GM23338 (cell line): ENCODE results near the gene FBXW8.

Source experiments
- CREB1 ChIP-seq: fragments of 250-450 bp; sonication (Bioruptor Pico); IDR thresholded peaks from 2 replicates; pipeline ENCODE4 v1.5.0; 2020; ENCODE audit warnings: low read depth, mild to moderate bottlenecking, moderate library complexity
- CTCF ChIP-seq, 2 experiments: fragments of 200-600 bp in 1 of 2; sonication (generic) in 1 of 2; conservative IDR thresholded peaks; 2 replicates each; pipeline versions ENCODE4 v1.5.1 to v1.6.1; 2016 to 2017; ENCODE audit warnings: antibody characterized with exemption in 2 of 2, low read depth in 2 of 2, mild to moderate bottlenecking in 2 of 2, moderate library complexity in 1 of 2
- ETS1 ChIP-seq: IDR thresholded peaks from 2 replicates; pipeline ENCODE4 v1.6.1; 2016; ENCODE audit warnings: antibody characterized with exemption
- EZH2 ChIP-seq: fragments of 200-600 bp; sonication (generic); IDR thresholded peaks from one replicate; pipeline ENCODE4 v1.8.0; 2017; ENCODE audit warnings: antibody characterized with exemption, mild to moderate bottlenecking, low read depth; ENCODE audit not compliant: unreplicated experiment
- EZH2phosphoT487 ChIP-seq: fragments of 200-600 bp; sonication (generic); IDR thresholded peaks from one replicate; pipeline ENCODE4 v1.8.1; 2018; ENCODE audit warnings: antibody characterized with exemption; ENCODE audit not compliant: unreplicated experiment
- JUNB ChIP-seq: IDR thresholded peaks from one replicate; pipeline ENCODE4 v1.6.1; 2016; ENCODE audit warnings: antibody characterized with exemption; ENCODE audit not compliant: unreplicated experiment
- NANOG ChIP-seq: IDR thresholded peaks from 2 replicates; pipeline ENCODE4 v1.6.1; 2016; ENCODE audit warnings: antibody characterized with exemption, borderline replicate concordance
- POLR2AphosphoS5 ChIP-seq: IDR thresholded peaks from 2 replicates; pipeline ENCODE4 v1.6.1; 2016; ENCODE audit warnings: antibody characterized with exemption, low read depth
- REST ChIP-seq: IDR thresholded peaks from one replicate; pipeline ENCODE4 v1.6.1; 2018; ENCODE audit warnings: antibody characterized with exemption; ENCODE audit not compliant: unreplicated experiment
- ZNF114 ChIP-seq: fragments of 250-450 bp; sonication (Bioruptor Pico); IDR thresholded peaks from 2 replicates; pipeline ENCODE4 v1.5.0; 2020; ENCODE audit warnings: mild to moderate bottlenecking, moderate library complexity
- ZNF462 ChIP-seq: fragments of 250-450 bp; sonication (Bioruptor Pico); IDR thresholded peaks from 2 replicates; pipeline ENCODE4 v1.5.0; 2020; ENCODE audit warnings: mild to moderate bottlenecking, moderate library complexity

GRCh38 chr12:117052386-117053049 lies 141.8 kb downstream of the FBXW8 start:
- TF ChIP-seq CTCF (conservative IDR thresholded peaks at IDR 0.05; ENCODE audit: low read depth in 2 of 2) (no peak), CREB1 (no peak), EZH2 (no peak), EZH2phosphoT487 (no peak), POLR2AphosphoS5 (no peak), JUNB (no peak), REST (no peak), ZNF114 (CRISPR knock-in tag) (no peak), NANOG (no peak), ZNF462 (CRISPR knock-in tag) (no peak), ETS1 (no peak)
